ENCODE data around the gene CAMK1D.

The CAMK1D gene

GRCh38 chr10:12729885-12730284, 380.5 kb downstream of the CAMK1D start:
- no peak for DNase-seq (ENCODE audit: low read depth)
- no peak overlapping the region for H3K4me3 ChIP-seq (ENCODE audit: low read depth, low read length)
- in situ Hi-C loops (cut with HindIII; ENCODE audit: low sequenced_read_pairs), result no loop called here
- TF ChIP-seq CTCF (IDR thresholded peaks at IDR 0.05; ENCODE audit: low read depth, low read length, missing control alignments), result peak; percentile 26

DNA sequence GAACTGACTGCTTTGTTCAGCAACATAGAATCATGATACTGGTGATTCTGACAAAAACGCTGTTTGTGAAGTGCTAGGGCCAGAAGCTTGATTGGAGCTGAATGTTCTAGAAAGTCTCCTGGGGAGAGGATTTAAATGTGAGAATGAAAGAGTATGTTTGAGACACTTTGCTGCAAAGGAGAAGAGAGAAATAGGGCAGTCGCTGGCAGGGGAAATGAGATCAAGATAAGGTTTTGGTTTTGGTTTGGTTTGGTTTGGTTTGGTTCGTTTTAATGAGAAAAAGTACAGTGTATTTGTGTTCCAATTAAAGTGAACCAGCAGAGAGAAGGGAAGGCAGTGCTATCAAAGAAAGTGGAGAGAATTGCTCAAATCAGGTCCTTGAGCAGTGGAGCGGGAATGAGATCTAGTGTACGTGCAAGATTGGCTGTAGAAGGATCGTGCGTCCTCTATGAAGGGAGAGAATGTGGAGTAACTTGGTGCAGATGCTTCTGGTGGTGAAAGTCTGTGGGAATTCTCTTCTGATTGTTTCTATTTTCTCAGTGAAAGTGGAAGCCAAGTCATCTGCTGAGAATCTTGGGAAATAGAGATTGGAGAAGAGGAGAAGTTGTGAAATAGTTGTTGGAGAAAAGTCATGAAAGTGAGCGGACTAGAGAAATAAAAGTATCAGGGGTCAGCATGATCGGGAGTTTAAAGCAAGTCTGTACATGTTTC, 381.6 kb downstream of the CAMK1D start:
- DNase-seq (ENCODE audit: low read depth), result no peak
- H3K4me3 ChIP-seq (ENCODE audit: low read depth, low read length), result no peak overlapping the region
- no peak for TF ChIP-seq CTCF (IDR thresholded peaks at IDR 0.05; ENCODE audit: low read depth, low read length, missing control alignments)
- in situ Hi-C loops (cut with HindIII; ENCODE audit: low sequenced_read_pairs), result no loop called here

DNA sequence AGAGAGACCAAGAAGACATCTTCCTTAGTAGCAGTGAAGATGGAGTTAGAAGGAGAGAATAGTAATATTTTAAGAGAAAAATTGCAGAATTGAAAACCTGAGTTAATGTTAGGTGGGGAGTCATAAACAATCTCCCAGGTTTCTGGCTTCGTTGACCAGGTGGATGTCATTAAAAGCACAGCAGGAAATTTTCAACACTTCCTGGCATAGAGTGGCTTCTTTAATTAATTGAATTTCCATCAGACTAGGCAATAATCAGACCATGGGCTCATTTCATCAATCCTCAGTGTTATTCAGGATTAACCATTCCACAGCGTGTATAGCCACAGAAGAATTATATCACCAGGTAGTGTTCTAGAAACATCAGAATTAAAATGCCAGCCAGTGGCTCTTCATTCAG, 383.9 kb downstream of the CAMK1D start:
- TF ChIP-seq CTCF (IDR thresholded peaks at IDR 0.05; ENCODE audit: low read depth, low read length, missing control alignments), result no peak
- no peak for DNase-seq (ENCODE audit: low read depth)
- no peak overlapping the region for H3K4me3 ChIP-seq (ENCODE audit: low read depth, low read length)
- in situ Hi-C loops (cut with HindIII; ENCODE audit: low sequenced_read_pairs), result no loop called here

- in situ Hi-C loops (cut with HindIII; ENCODE audit: low sequenced_read_pairs), result no loop called here
- no peak for DNase-seq (ENCODE audit: low read depth)
- TF ChIP-seq CTCF (IDR thresholded peaks at IDR 0.05; ENCODE audit: low read depth, low read length, missing control alignments), result no peak
Measured at GRCh38 chr10:12735843-12736462, 386.6 kb downstream of the CAMK1D start.

GRCh38 chr10:12740813-12741212, 391.5 kb downstream of the CAMK1D start:
- no peak overlapping the region for H3K4me3 ChIP-seq (ENCODE audit: low read depth, low read length)
- no peak for DNase-seq (ENCODE audit: low read depth)
- in situ Hi-C loops (cut with HindIII; ENCODE audit: low sequenced_read_pairs), result no loop called here
- TF ChIP-seq CTCF (IDR thresholded peaks at IDR 0.05; ENCODE audit: low read depth, low read length, missing control alignments), result no peak

More at GRCh38 chr10:12735843-12736462, 386.6 kb downstream of the CAMK1D start:
- no peak overlapping the region for H3K4me3 ChIP-seq (ENCODE audit: low read depth, low read length)

GRCh38 chr10:12741360-12741804, 392.0 kb downstream of the CAMK1D start:
- in situ Hi-C loops (cut with HindIII; ENCODE audit: low sequenced_read_pairs), result no loop called here
- DNase-seq (ENCODE audit: low read depth), result no peak
- no peak for TF ChIP-seq CTCF (IDR thresholded peaks at IDR 0.05; ENCODE audit: low read depth, low read length, missing control alignments)
- H3K4me3 ChIP-seq (ENCODE audit: low read depth, low read length), result no peak overlapping the region

Measured in astrocyte of the cerebellum (primary cell).